NCI-H345 treated with DMSO at 0.1 percent for 48 hours (cell line): ENCODE measurements around the gene RPL10L.

Source experiments
- DNase-seq: peaks from one replicate; lab custom pipeline; 2025; ENCODE audit not compliant: unreplicated experiment; lab: John Stamatoyannopoulos, UW

RPL10L gene

GRCh38 chr14:46651526-46652144 is at the start of gene RPL10L:
Gene RPL10L (minus strand): TSS chr14:46651781. CDS start chr14:46651736, 45 bp downstream.
- DNase-seq = no peak

GRCh38 chr14:46691819-46692218 is 40.2 kb upstream of the RPL10L start:
- no peak for DNase-seq

GRCh38 chr14:46686652-46687051 is 35.1 kb upstream of the RPL10L start:
- DNase-seq = no peak

GRCh38 chr14:46672128-46672527 is 20.5 kb upstream of the RPL10L start:
- no peak for DNase-seq

GRCh38 chr14:46663382-46663781 is 11.8 kb upstream of the RPL10L start:
- DNase-seq = no peak

- no peak for DNase-seq
Measured at GRCh38 chr14:46661728-46662127, 10.1 kb upstream of the RPL10L start.

- no peak for DNase-seq
Measured at GRCh38 chr14:46653031-46653755, 1.6 kb upstream of the RPL10L start.

- DNase-seq = no peak
Measured at GRCh38 chr14:46646796-46647195, 4.8 kb downstream of the RPL10L start.

GRCh38 chr14:46626876-46627275 is 24.7 kb downstream of the RPL10L start:
- DNase-seq = no peak
